GM13977 (cell line): ENCODE results near the gene TBC1D2B.

Experiments
- DNase-seq: peaks from one replicate; pipeline ENCODE4 v3.0.0; 2012; ENCODE audit warnings: low spot score
- in situ Hi-C: fragments of 300-500 bp; cut with MboI; formaldehyde crosslinking; loops from one replicate; pipeline ENCODE4 v1.12.0; 2022; ENCODE audit warnings: low sequenced_read_pairs, low pct_unique_long_range_greater_than_20kb, mixed read lengths, inconsistent platforms; ENCODE audit not compliant: unreplicated experiment
- TF ChIP-seq, protein P1 (sequence below): IDR thresholded peaks from 2 replicates; pipeline ENCODE4 v1.5.1; 2012; ENCODE audit warnings: mild to moderate bottlenecking, control low read depth; ENCODE audit not compliant: insufficient read depth; ENCODE audit errors: extremely low read depth, missing control alignments

TBC1D2B gene

DNA sequence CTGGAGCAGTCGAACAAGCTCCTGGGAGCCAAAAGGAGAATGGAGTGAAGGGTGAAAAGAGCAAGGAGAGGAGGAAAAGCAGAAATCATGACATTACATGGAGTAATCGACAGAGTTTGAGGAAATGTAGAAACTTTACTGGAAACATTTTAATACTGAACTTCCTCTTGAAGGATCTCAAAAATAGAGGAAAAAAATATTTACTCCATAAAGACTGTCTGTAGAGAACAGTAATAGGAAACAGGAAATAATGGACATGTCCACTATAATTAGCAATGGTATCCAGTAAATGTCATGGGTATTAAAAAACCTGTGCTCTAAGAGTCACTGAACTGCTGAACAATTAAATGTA, 53.0 kb downstream of the TBC1D2B start:
- TF ChIP-seq, protein P1, sequence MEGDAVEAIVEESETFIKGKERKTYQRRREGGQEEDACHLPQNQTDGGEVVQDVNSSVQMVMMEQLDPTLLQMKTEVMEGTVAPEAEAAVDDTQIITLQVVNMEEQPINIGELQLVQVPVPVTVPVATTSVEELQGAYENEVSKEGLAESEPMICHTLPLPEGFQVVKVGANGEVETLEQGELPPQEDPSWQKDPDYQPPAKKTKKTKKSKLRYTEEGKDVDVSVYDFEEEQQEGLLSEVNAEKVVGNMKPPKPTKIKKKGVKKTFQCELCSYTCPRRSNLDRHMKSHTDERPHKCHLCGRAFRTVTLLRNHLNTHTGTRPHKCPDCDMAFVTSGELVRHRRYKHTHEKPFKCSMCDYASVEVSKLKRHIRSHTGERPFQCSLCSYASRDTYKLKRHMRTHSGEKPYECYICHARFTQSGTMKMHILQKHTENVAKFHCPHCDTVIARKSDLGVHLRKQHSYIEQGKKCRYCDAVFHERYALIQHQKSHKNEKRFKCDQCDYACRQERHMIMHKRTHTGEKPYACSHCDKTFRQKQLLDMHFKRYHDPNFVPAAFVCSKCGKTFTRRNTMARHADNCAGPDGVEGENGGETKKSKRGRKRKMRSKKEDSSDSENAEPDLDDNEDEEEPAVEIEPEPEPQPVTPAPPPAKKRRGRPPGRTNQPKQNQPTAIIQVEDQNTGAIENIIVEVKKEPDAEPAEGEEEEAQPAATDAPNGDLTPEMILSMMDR = no peak
- in situ Hi-C loops = no loop called here
- no peak for DNase-seq

GRCh38 chr15:78023865-78024518, 53.5 kb downstream of the TBC1D2B start:
- TF ChIP-seq, protein P1 = no peak
- in situ Hi-C loops = no loop called here
- DNase-seq = no peak

DNA sequence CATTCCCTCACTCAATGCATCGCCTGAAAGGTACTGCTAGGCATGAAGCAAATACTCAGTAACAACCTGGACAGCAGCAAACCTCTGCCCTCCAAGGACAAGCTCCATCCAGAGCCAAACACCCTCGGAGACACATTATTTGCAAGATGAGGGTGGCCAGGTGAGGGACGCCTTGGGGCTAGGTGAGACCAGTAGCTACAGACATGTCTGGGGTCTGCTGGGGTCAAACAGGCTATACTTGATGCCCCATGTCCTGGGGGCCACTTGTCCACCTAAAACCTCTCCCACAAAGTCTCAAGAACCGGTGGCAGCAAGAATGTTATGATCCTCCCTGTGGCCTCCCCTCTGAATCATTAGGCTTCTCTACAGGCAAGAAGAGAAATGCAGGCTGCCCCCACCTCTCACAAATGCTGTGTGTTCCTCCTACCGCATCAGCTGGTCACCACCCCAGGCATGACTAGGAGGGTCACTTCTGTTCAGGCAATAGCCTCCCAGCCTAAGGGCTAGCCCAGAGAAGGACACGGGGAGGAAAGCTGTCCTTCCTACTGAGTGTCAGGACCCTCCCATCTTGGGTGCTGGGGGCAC, 54.3 kb downstream of the TBC1D2B start:
- TF ChIP-seq, protein P1 = no peak

DNA sequence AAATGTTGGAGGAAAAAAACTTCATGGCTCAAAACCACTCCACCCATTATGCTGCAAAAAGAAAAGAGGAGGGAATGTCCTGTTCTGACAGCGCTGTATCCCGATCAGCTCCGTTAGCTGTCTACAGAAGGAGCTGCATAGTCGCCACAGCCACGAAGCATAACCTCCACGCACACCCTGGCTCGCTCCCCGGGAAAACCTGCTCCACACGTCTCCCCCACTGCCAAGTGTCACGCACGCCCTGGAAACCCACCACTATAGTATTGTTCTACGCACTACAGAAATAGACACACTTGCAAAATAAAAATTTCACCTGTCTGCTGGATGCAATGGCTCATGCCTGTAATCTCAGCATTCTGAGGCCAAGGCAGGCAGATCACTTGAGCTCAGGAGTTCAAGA, 55.8 kb downstream of the TBC1D2B start:
- in situ Hi-C loops = no loop called here
- TF ChIP-seq, protein P1 = no peak
- DNase-seq = no peak

More for the DNA sequence above, 54.3 kb downstream of the TBC1D2B start:
- in situ Hi-C loops = no loop called here
- DNase-seq = no peak

DNA sequence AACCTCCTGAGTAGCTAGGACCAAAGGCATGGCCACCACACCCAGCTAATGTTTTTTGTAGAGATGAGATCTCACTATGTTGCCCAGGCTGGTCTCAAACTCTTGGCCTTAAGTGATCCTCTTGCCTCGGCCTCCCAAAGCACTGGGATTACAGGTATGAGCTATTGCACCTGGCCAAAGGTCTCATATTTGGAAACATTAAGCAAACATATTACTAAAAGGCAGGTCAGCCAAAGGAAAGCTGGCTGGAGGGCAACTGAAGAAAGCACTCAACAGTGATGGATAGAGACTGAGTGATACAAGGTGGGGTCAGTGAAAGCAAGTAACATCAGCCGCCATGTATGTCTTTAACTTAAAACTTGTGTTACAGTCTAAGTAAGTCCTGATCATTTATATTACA, 57.5 kb downstream of the TBC1D2B start:
- TF ChIP-seq, protein P1 = no peak
- in situ Hi-C loops = no loop called here
- no peak for DNase-seq

DNA sequence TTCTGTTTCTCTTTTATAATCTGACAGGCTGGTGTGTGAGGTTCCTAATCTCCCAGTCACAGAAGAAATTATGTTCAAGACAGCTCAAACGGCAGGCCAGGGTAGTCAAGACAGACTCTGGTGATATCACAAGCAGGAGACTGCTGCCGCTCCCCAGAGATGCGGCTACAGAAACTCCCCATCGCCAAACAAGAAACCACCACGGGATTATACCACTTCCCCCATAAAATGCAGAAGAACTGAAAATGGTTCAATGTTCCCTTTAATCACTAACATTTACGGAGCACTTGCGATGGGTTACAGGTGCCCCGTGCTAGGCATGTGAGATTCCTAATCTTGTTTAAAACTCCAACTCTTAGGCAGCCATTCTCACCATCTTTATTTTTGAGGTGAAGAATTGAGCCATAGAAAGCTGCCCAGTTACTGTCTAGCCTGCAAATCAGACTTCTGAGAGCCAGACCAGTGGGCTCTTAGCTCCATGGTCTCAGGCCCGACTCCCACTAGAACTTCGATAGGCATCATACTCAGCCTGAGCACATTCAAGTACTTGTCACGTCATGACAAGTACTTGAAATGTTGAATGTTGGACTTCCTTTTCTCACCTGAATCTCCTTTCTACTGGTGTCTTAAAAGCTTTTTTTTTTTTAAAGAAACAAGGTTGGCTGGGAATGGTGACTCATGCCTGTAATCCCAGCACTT, 58.4 kb downstream of the TBC1D2B start:
- in situ Hi-C loops = no loop called here
- TF ChIP-seq, protein P1 = no peak
- DNase-seq = peak; percentile 55
